Suprapubic skin (tissue), 4 donors: ENCODE data around the gene FCER1G.

Source experiments
- CTCF ChIP-seq, 2 donors: fragments of 200-600 bp in 1 of 2; fragments of 450-650 bp in 1 of 2; sonication (generic) in 1 of 2; IDR thresholded peaks; one replicate each; pipeline ENCODE4 v1.5.1; 2016 to 2019; ENCODE audit warnings: antibody characterized with exemption in 2 of 2, mild to moderate bottlenecking in 1 of 2, moderate library complexity in 1 of 2
- EP300 ChIP-seq: sonication (generic); formaldehyde crosslinking; IDR thresholded peaks from one replicate; pipeline ENCODE4 v1.6.1; 2017; ENCODE audit warnings: antibody characterized with exemption
- POLR2A ChIP-seq, 2 donors: fragments of 450-650 bp; IDR thresholded peaks; one replicate each; pipeline ENCODE4 v1.6.1; 2017; ENCODE audit warnings: antibody characterized with exemption in 2 of 2, mild to moderate bottlenecking in 2 of 2, moderate library complexity in 2 of 2
- POLR2AphosphoS5 ChIP-seq, 3 donors: sonication (generic); formaldehyde crosslinking; IDR thresholded peaks; one replicate each; pipeline ENCODE4 v1.6.1; 2017; ENCODE audit warnings: antibody characterized with exemption in 3 of 3

- TF ChIP-seq POLR2AphosphoS5 (IDR thresholded peaks at IDR 0.05) (no peak), CTCF (IDR thresholded peaks at IDR 0.05) (no peak), POLR2A (IDR thresholded peaks at IDR 0.05) (no peak), EP300 (no peak)
Measured at GRCh38 chr1:161182214-161182613, 32.9 kb upstream of the FCER1G start.
